ENCODE measurements around the gene CCR2. TPM values are rescaled to one million over a fixed set of nuclear protein-coding genes. Genes with fewer than 3 reads are reported as not detected.
"Not testable (repeated sequence)": the region's sequence is repeated elsewhere in the genome, so short reads cannot be mapped to it uniquely, and the experiment has no call there.

The CCR2 gene
- total RNA-seq, 1 donor from 2014 or later = 15.8 TPM

DNA sequence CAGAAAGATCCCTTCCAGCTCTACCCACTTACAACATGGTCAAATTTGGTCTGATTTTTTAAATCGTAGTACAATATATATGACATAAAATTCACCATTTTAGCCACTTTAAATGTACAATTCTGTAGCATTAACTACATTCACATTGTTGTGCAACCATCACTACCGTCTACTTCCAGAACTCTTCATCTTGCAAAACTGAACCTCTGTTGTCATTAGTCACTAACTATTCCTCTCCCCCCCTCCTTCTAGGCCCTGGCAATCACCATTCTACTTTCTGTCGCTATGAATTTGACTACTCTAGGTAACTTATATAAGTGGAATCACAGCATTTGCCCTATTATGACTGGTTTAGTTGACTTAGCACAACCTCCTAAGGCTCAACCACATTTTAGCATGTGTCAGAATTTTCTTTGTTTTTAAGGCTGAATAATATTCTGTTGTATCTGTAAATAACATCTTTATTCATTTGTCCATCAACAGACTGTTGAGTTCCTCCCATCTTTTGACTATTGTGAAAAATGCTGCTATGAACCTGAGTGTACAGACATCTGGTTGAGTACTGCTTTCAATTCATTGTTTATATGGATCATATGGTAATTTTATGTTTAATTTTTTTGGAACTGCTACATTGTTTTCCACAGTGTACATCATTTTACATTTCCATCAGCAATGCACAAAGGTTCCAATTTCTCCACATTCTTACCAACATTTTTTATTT, 35.5 kb upstream of the CCR2 start:
- no peak overlapping the region for H3K4me3 ChIP-seq
- TF ChIP-seq CTCF (IDR thresholded peaks at IDR 0.05) = no peak
- DNase-seq (no peak), ATAC-seq (peak in 1 of 2 donors; percentile 19)
- no peaks in the 10 kb centered on the region for H3K36me3 ChIP-seq
- intact Hi-C loops (cut with DNase I) = no loop called here
- H3K9me3 ChIP-seq = no peaks in the 10 kb centered on the region
- H3K27ac ChIP-seq = no peak overlapping the region
- H3K4me1 ChIP-seq = peaks cover 10% of the 10 kb centered on the region
- H3K27me3 ChIP-seq (ENCODE audit: low read depth) = no peaks in the 10 kb centered on the region

GRCh38 chr3:46321461-46322104, 32.3 kb upstream of the CCR2 start:
- DNase-seq = no peak

DNA sequence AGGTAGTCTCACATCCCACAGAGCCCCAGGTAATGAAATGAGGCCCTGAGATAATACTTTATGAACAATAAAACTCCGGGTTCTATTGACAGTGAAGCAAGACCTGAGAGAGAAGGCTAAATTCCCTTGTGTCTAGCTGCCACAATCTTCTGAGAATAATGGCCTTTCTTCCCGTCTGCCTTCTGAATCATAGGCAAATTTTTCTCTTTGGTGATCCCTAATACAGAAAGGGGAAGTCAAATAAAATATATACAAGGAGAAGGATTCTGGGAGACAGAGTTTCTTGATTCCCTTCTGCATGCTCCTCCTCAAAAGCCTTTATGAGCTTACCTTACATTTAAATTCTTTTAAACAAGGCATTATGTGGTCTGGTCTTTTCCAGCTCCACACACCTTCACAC, 29.9 kb upstream of the CCR2 start:
- ATAC-seq = no peak
- Histone ChIP-seq H3K27ac (no peak overlapping the region), H3K4me1 (no peaks in the 10 kb centered on the region), H3K9me3 (no peaks in the 10 kb centered on the region), H3K27me3 (ENCODE audit: low read depth) (no peaks in the 10 kb centered on the region), H3K36me3 (no peaks in the 10 kb centered on the region), H3K4me3 (no peak overlapping the region)
- no peak for TF ChIP-seq CTCF (IDR thresholded peaks at IDR 0.05)
- intact Hi-C loops (cut with DNase I) = no loop called here
- DNase-seq = no peak

More at GRCh38 chr3:46321461-46322104, 32.3 kb upstream of the CCR2 start:
- Histone ChIP-seq H3K27me3 (ENCODE audit: low read depth) (no peaks in the 10 kb centered on the region), H3K27ac (no peak overlapping the region), H3K4me1 (peaks cover under 1% of the 10 kb centered on the region), H3K9me3 (no peaks in the 10 kb centered on the region), H3K36me3 (no peaks in the 10 kb centered on the region), H3K4me3 (no peak overlapping the region)
- intact Hi-C loops (cut with DNase I) = no loop called here
- no peak for TF ChIP-seq CTCF (IDR thresholded peaks at IDR 0.05)
- peak in 1 of 2 donors; percentile 9 for ATAC-seq

DNA sequence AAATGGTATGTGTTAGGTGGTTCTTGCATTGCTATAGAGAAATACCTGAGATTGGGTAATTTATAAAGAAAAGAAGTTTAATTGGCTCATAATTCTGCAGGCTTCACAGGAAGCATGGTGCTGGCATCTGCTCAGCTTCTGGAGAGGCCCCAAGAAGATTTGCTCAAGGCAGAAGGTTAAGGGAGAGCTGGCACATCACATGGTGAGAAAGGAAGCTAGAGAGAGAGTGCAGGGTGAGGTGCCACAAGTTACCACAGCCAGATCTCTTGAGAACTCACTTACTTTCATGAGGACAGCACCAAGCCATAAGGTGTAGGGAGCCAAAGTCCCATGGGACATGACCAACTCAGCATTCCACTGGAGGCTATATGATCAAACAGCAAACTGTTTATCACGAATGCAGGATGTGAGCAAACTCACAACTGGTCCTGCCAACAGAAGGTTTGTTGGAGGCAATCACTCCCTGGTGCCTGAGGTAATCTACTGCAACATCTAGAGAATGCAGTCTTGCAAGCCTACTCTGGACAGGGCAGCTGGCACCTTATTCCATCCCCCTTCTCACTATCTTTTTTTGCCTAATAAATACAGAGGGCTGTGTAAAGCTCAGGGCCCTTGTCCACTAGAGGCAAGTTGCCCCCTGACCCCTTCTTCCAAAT, 28.1 kb upstream of the CCR2 start:
- H3K27ac ChIP-seq = no peak overlapping the region
- H3K27me3 ChIP-seq (ENCODE audit: low read depth) = no peaks in the 10 kb centered on the region
- no peak for TF ChIP-seq CTCF (IDR thresholded peaks at IDR 0.05)
- DNase-seq (no peak), ATAC-seq (no peak)
- no peaks in the 10 kb centered on the region for H3K9me3 ChIP-seq
- no peaks in the 10 kb centered on the region for H3K36me3 ChIP-seq
- H3K4me1 ChIP-seq = no peaks in the 10 kb centered on the region
- no peak overlapping the region for H3K4me3 ChIP-seq
- intact Hi-C loops (cut with DNase I) = no loop called here

GRCh38 chr3:46330676-46331075, 23.2 kb upstream of the CCR2 start:
- H3K36me3 ChIP-seq; intact Hi-C loops (cut with DNase I); H3K27me3 ChIP-seq (ENCODE audit: low read depth); H3K4me3 ChIP-seq; H3K27ac ChIP-seq; DNase-seq; H3K4me1 ChIP-seq; H3K9me3 ChIP-seq; ATAC-seq: not testable (repeated sequence)

All from lower lobe of right lung (tissue), 2 donors.